ENCODE results near the gene TRIO. TPM values are rescaled to one million over a fixed set of nuclear protein-coding genes. Genes with fewer than 3 reads are reported as not detected.
A peak's percentile ranks its signal among the peaks of the same experiment; 100 is the strongest.

TRIO gene
- total RNA-seq, 4 donors from 2014 or later: 290 to 370 (median 346) TPM

- no peak for DNase-seq (ENCODE audit: low spot score in 2 of 2)
- H3K4me1 ChIP-seq: peaks cover 0 to 60% (median 35%) of the 10 kb centered on the region in 4 donors
- no peaks in the 10 kb centered on the region for H3K9me3 ChIP-seq
- H3K4me3 ChIP-seq: no peak overlapping the region
- no peaks in the 10 kb centered on the region for H3K36me3 ChIP-seq
- 92 to 94% methylated on average over 2 of the region's 2 CpGs for WGBS, 2 donors
- H3K27ac ChIP-seq: no peak overlapping the region
- TF ChIP-seq EP300 (IDR thresholded peaks at IDR 0.05) (no peak), POLR2A (IDR thresholded peaks at IDR 0.05) (no peak), CTCF (IDR thresholded peaks at IDR 0.05) (no peak)
- H3K27me3 ChIP-seq: no peaks in the 10 kb centered on the region
These were observed 33.7 kb downstream of the TRIO start for GRCh38 chr5:14176888-14177287.

- TF ChIP-seq EP300 (IDR thresholded peaks at IDR 0.05) (no peak), CTCF (IDR thresholded peaks at IDR 0.05) (no peak), POLR2A (IDR thresholded peaks at IDR 0.05) (no peak)
- Histone ChIP-seq H3K27ac (peak overlapping the region in 1 of 4 donors; percentile 73), H3K27me3 (no peaks in the 10 kb centered on the region), H3K4me3 (no peak overlapping the region), H3K36me3 (no peaks in the 10 kb centered on the region), H3K4me1 (peaks cover 0 to 60% (median 31%) of the 10 kb centered on the region in 4 donors), H3K9me3 (no peaks in the 10 kb centered on the region)
- WGBS, 2 donors: 61 to 63% methylated on average over 3 of the region's 3 CpGs
- DNase-seq (ENCODE audit: low spot score in 2 of 2): no peak
These were observed 34.5 kb downstream of the TRIO start for GRCh38 chr5:14177634-14178033.

- H3K36me3 ChIP-seq: no peaks in the 10 kb centered on the region
- H3K27me3 ChIP-seq: no peaks in the 10 kb centered on the region
- no peak overlapping the region for H3K4me3 ChIP-seq
- TF ChIP-seq CTCF (IDR thresholded peaks at IDR 0.05) (no peak), POLR2A (IDR thresholded peaks at IDR 0.05) (no peak), EP300 (IDR thresholded peaks at IDR 0.05) (no peak)
- peak overlapping the region in 2 of 4 donors; percentile 45 to 73 for H3K27ac ChIP-seq
- peaks cover 2 to 62% (median 33%) of the 10 kb centered on the region in 4 donors for H3K4me1 ChIP-seq
- WGBS, 2 donors: 35 to 43% methylated on average over 4 of the region's 4 CpGs
- no peak for DNase-seq (ENCODE audit: low spot score in 2 of 2)
- no peaks in the 10 kb centered on the region for H3K9me3 ChIP-seq
These were observed 34.9 kb downstream of the TRIO start for GRCh38 chr5:14178091-14178490.

DNA sequence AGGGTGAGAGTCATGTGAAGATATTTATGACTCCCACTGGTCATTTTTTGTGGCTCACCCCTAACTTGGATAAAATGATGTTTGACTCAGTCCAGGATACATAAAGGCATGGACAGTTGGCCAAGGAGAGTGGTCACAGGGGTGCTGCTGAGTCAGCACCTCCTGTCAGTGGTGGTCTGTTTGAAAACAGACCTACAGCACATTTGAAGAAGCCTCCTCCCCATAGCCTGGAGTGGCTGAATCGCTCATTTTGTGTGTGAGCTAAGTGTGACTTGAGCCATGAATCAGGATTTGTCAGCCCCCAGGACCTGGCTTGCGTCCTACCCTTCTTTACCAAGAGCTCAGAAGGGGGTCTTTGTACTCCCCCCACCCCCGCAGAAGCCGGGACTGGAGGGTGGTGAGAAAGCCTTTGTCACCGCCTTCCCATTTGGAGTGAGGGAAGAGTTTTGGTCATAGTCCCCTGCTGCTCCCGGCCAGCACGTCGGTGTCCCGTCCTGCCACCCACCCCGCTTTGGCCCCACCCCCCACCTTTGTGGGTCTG, 35.6 kb downstream of the TRIO start:
- no peak for TF ChIP-seq EP300 (IDR thresholded peaks at IDR 0.05)
- H3K9me3 ChIP-seq: no peaks in the 10 kb centered on the region
- H3K27me3 ChIP-seq: no peaks in the 10 kb centered on the region
- WGBS, 2 donors: 47 to 56% methylated on average over 9 to 10 of the region's 10 CpGs
- H3K4me3 ChIP-seq: no peak overlapping the region
- H3K27ac ChIP-seq: peak overlapping the region in 2 of 4 donors; percentile 45 to 73
- H3K4me1 ChIP-seq: peaks cover 5 to 63% (median 30%) of the 10 kb centered on the region in 4 donors
- no peak for DNase-seq (ENCODE audit: low spot score in 2 of 2)
- H3K36me3 ChIP-seq: no peaks in the 10 kb centered on the region

GRCh38 chr5:14179446-14179845, 36.3 kb downstream of the TRIO start:
- no peak for DNase-seq (ENCODE audit: low spot score in 2 of 2)
- peaks cover 5 to 63% (median 24%) of the 10 kb centered on the region in 4 donors for H3K4me1 ChIP-seq
- TF ChIP-seq POLR2A (IDR thresholded peaks at IDR 0.05) (no peak), CTCF (IDR thresholded peaks at IDR 0.05) (no peak), EP300 (IDR thresholded peaks at IDR 0.05) (no peak)
- no peaks in the 10 kb centered on the region for H3K36me3 ChIP-seq
- WGBS, 2 donors: 62% methylated on average over 6 of the region's 6 CpGs
- H3K9me3 ChIP-seq: no peaks in the 10 kb centered on the region
- no peaks in the 10 kb centered on the region for H3K27me3 ChIP-seq
- no peak overlapping the region for H3K4me3 ChIP-seq
- peak overlapping the region in 1 of 4 donors; percentile 73 for H3K27ac ChIP-seq
